K562 (cell line): ENCODE results near the gene LMO2. TPM values are rescaled to one million over a fixed set of nuclear protein-coding genes. Genes with fewer than 3 reads are reported as not detected.
A peak's percentile ranks its signal among the peaks of the same experiment; 100 is the strongest.

Source experiments
- CBX8 ChIP-seq: fragments of 200-600 bp; sonication (generic); IDR thresholded peaks from 2 replicates; pipeline ENCODE4 v1.6.1; 2012; ENCODE audit warnings: borderline replicate concordance, mixed run types, low read depth, mild to moderate bottlenecking, moderate library complexity, mixed read lengths, low read length, control low read depth, inconsistent platforms; ENCODE audit not compliant: poor library complexity, severe bottlenecking; ENCODE audit errors: extremely low read depth
- CCNT2 ChIP-seq: IDR thresholded peaks from 2 replicates; pipeline ENCODE4 v1.6.1; 2011; ENCODE audit warnings: borderline replicate concordance, low read depth, mild to moderate bottlenecking, moderate library complexity, mixed read lengths, low read length; ENCODE audit not compliant: insufficient read length; ENCODE audit errors: extremely low read depth
- EP400 ChIP-seq: fragments of 450-650 bp; IDR thresholded peaks from 2 replicates; pipeline ENCODE4 v1.6.1; 2017; ENCODE audit warnings: antibody characterized with exemption, mild to moderate bottlenecking, moderate library complexity
- ETV6 ChIP-seq, 3 experiments: fragments of 150-350 bp in 1 of 3; sonication (generic) in 1 of 3; formaldehyde crosslinking in 1 of 3; IDR thresholded peaks; 2 replicates each; pipeline versions ENCODE4 v1.6.1 to v1.8.0; 2014 to 2022; ENCODE audit warnings: borderline replicate concordance in 2 of 3, low read depth in 2 of 3, antibody characterized with exemption in 1 of 3, low read length in 1 of 3, mild to moderate bottlenecking in 1 of 3, missing genetic modification reagents in 1 of 3
- FOXK2 ChIP-seq, 2 experiments: fragments of 450-650 bp; IDR thresholded peaks in 1 of 2; conservative IDR thresholded peaks in 1 of 2; 2 replicates each; pipeline ENCODE4 v1.6.1; 2016; ENCODE audit warnings: low read depth in 2 of 2, mild to moderate bottlenecking in 1 of 2
- GABPB1 ChIP-seq: sonication (generic); formaldehyde crosslinking; IDR thresholded peaks from 2 replicates; pipeline ENCODE4 v1.8.0; 2022; ENCODE audit warnings: mild to moderate bottlenecking, missing genetic modification reagents
- HDAC2 ChIP-seq: fragments of 450-650 bp; IDR thresholded peaks from 2 replicates; pipeline ENCODE4 v1.6.1; 2016; ENCODE audit warnings: mild to moderate bottlenecking
- IRF1 ChIP-seq: sonication (generic); formaldehyde crosslinking; IDR thresholded peaks from 2 replicates; pipeline ENCODE4 v1.8.0; 2022; ENCODE audit warnings: missing genetic modification reagents, mild to moderate bottlenecking, borderline replicate concordance
- KDM1A ChIP-seq, 2 experiments: fragments of 450-650 bp; IDR thresholded peaks; 2 replicates each; pipeline ENCODE4 v1.6.1; 2016; ENCODE audit warnings: mild to moderate bottlenecking in 2 of 2
- MITF ChIP-seq: IDR thresholded peaks from 2 replicates; pipeline ENCODE4 v1.6.1; 2014; ENCODE audit warnings: antibody characterized with exemption
- NEUROD1 ChIP-seq: fragments of 150-350 bp; IDR thresholded peaks from 2 replicates; pipeline ENCODE4 v1.6.1; 2014; ENCODE audit warnings: borderline replicate concordance, low read length, low read depth; ENCODE audit not compliant: partially characterized antibody
- THRAP3 ChIP-seq: fragments of 450-650 bp; IDR thresholded peaks from 2 replicates; pipeline ENCODE4 v1.6.1; 2016; ENCODE audit warnings: mild to moderate bottlenecking, inconsistent platforms, borderline replicate concordance
- TSHZ1 ChIP-seq: fragments of 250-450 bp; sonication (Bioruptor Pico); IDR thresholded peaks from 2 replicates; pipeline ENCODE4 v1.4.0; 2020; ENCODE audit warnings: mild to moderate bottlenecking, moderate library complexity
- ZBTB34 ChIP-seq: fragments of 250-450 bp; sonication (Bioruptor Pico); IDR thresholded peaks from 2 replicates; pipeline ENCODE4 v1.8.0; 2021; ENCODE audit warnings: mild to moderate bottlenecking, moderate library complexity
- polyA plus RNA-seq, 8 experiments: library from polyadenylated mRNA; depleted of rRNA in 4 of 8; stranded (reverse) in 5 of 8; unstranded in 3 of 8; fragments of >200 nt; fragmentation: Nextera tagmentation in 2 of 8; fragmentation: Illumina TruSeq in 1 of 8; extraction: Ambion mirVana in 2 of 8; extraction: Trizol in 1 of 8; gene quantifications; 2 replicates each; pipeline versions ENCODE4 v1.2.1 to v1.2.3, GENCODE V29; 2011 to 2014; ENCODE audit warnings: inconsistent platforms in 1 of 8, missing spikeins in 1 of 8
- total RNA-seq, 7 experiments: library from RNA; depleted of rRNA in 6 of 7; stranded (reverse); fragments of >200 nt in 6 of 7; fragmentation: Illumina TruSeq in 2 of 7; extraction: Trizol in 2 of 7; gene quantifications; 2 replicates each; pipeline versions ENCODE4 v1.2.1 to v1.2.3, GENCODE V29; 2011 to 2021; ENCODE audit warnings: low replicate concordance in 1 of 7
- TF ChIP-seq, protein P1 (sequence below): fragments of 250-450 bp; sonication (Bioruptor Pico); IDR thresholded peaks from 2 replicates; pipeline ENCODE4 v1.5.0; 2021

The LMO2 gene
- total and polyA plus RNA-seq, 9 of the 15 experiments (the other 6 are each of a cell fraction or from before 2014, with no cell fraction given) = 6.9 to 126 (median 91.5) TPM

DNA sequence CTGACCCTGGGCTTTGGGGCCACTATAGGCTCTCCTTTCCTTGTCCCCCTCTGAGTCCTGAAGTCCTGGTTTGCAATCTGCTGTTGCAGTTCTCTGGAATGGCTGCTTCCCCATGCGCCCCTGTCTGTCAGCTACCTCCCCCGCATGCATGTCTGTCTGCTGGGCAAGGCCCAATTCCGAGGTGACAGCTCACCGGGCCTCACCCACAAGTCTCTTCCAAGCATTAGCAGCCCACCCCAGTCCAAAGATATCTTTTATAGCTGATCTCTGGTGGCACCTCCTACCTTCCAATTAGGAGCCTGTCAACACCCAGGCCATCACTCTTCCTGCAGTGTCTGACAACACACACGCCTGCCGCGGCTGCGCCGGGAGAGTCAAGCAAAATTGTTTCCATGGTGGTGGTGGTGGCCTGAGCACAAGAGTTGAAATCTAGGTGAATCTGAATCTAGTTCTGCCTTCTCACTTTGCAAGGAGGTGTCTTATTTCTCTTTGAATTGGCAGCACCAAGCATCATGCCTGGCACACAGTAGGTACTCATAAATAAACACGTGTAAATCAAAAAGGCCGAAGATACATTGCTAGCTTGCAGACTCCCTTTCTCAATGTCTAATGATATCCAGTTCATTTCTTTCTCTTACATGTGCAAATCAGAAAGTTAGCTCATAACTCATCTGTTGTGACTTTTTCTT lies 1.2 kb upstream of the LMO2 start (continued):
- TF ChIP-seq HDAC2 (peak; percentile 60; the same call in 1 of the 2 replicates), ETV6 (IDR thresholded peaks at IDR 0.05; ENCODE audit: borderline replicate concordance in 1 of 2, low read depth in 2 of 2, low read length in 1 of 2) (no peak), ETV6 (CRISPR knock-in tag; IDR thresholded peaks at IDR 0.05; ENCODE audit: borderline replicate concordance) (no peak), TSHZ1 (CRISPR knock-in tag) (0 out of 2 replicates have a peak, but pooled peaks have one; percentile 5), THRAP3 (no peak), CCNT2 (no peak), IRF1 (no peak), CBX8 (no peak), EP400 (peak; percentile 38; the same call in 1 of the 2 replicates), NEUROD1 (peak; percentile 44), GABPB1 (CRISPR knock-in tag) (peak; percentile 25; the same call in 1 of the 2 replicates), ZBTB34 (CRISPR knock-in tag) (no peak), FOXK2 (conservative IDR thresholded peaks at IDR 0.05 in 1 of 2, IDR thresholded peaks at IDR 0.05 in 1 of 2; ENCODE audit: low read depth in 2 of 2) (peak; percentile 62 to 65; a peak in 3 of 4 replicates), KDM1A (IDR thresholded peaks at IDR 0.05) (peak in 1 of 2 experiments; percentile 19; a peak in 1 of 4 replicates), MITF (no peak)
- TF ChIP-seq, protein P1, sequence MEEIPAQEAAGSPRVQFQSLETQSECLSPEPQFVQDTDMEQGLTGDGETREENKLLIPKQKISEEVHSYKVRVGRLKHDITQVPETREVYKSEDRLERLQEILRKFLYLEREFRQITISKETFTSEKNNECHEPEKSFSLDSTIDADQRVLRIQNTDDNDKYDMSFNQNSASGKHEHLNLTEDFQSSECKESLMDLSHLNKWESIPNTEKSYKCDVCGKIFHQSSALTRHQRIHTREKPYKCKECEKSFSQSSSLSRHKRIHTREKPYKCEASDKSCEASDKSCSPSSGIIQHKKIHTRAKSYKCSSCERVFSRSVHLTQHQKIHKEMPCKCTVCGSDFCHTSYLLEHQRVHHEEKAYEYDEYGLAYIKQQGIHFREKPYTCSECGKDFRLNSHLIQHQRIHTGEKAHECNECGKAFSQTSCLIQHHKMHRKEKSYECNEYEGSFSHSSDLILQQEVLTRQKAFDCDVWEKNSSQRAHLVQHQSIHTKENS (CRISPR knock-in tag) = no peak
